Endothelial cell (in vitro differentiated cells): ENCODE data around the gene SERPINA3. TPM values are rescaled to one million over a fixed set of nuclear protein-coding genes. Genes with fewer than 3 reads are reported as not detected.

ENCODE experiments used
- DNase-seq: peaks from one replicate; pipeline ENCODE4 v3.0.0; 2021; ENCODE audit warnings: low spot score
- H3K27ac Mint-ChIP-seq: one replicate; pipeline ENCODE4 v1.8.0; 2021; ENCODE audit warnings: mixed read lengths, inconsistent platforms; ENCODE audit not compliant: unreplicated experiment
- H3K27me3 Mint-ChIP-seq: one replicate; pipeline ENCODE4 v1.8.0; 2021; ENCODE audit warnings: mild to moderate bottlenecking, moderate library complexity, mixed read lengths, inconsistent platforms; ENCODE audit not compliant: unreplicated experiment
- H3K36me3 Mint-ChIP-seq: one replicate; pipeline ENCODE4 v1.8.0; 2021; ENCODE audit warnings: mild to moderate bottlenecking, low read depth, mixed read lengths, inconsistent platforms; ENCODE audit not compliant: unreplicated experiment
- H3K4me1 Mint-ChIP-seq: one replicate; pipeline ENCODE4 v1.8.0; 2021; ENCODE audit warnings: mild to moderate bottlenecking, mixed read lengths, inconsistent platforms; ENCODE audit not compliant: unreplicated experiment
- H3K4me3 Mint-ChIP-seq: one replicate; pipeline ENCODE4 v1.8.0; 2021; ENCODE audit warnings: mild to moderate bottlenecking, mixed read lengths, inconsistent platforms; ENCODE audit not compliant: unreplicated experiment
- H3K9me3 Mint-ChIP-seq: one replicate; pipeline ENCODE4 v1.8.0; 2021; ENCODE audit warnings: mixed read lengths, inconsistent platforms; ENCODE audit not compliant: unreplicated experiment
- total RNA-seq: library from RNA; stranded (reverse); fragmentation: NEBNext Ultra II Directional; extraction: Animal tissue kit (Norgen Biotek cat#: 25700); gene quantifications from one replicate; pipeline ENCODE4 v1.2.1, GENCODE V29; 2021; ENCODE audit not compliant: unreplicated experiment
- TF ChIP-seq, protein P1 (sequence below): fragments of 200-600 bp; sonication (generic); IDR thresholded peaks from one replicate; pipeline ENCODE4 v1.5.0; 2021; ENCODE audit warnings: antibody characterized with exemption; ENCODE audit not compliant: unreplicated experiment

Gene SERPINA3
- total RNA-seq, 1 donor from 2014 or later = not detected

GRCh38 chr14:94619297-94619696 is 7.1 kb downstream of the SERPINA3 start:
- DNase-seq = no peak
- H3K4me3 Mint-ChIP-seq = no peak overlapping the region
- H3K27me3 Mint-ChIP-seq = peaks cover 12% of the 10 kb centered on the region
- H3K4me1 Mint-ChIP-seq = no peaks in the 10 kb centered on the region
- H3K9me3 Mint-ChIP-seq = peaks cover 31% of the 10 kb centered on the region
- TF ChIP-seq, protein P1, sequence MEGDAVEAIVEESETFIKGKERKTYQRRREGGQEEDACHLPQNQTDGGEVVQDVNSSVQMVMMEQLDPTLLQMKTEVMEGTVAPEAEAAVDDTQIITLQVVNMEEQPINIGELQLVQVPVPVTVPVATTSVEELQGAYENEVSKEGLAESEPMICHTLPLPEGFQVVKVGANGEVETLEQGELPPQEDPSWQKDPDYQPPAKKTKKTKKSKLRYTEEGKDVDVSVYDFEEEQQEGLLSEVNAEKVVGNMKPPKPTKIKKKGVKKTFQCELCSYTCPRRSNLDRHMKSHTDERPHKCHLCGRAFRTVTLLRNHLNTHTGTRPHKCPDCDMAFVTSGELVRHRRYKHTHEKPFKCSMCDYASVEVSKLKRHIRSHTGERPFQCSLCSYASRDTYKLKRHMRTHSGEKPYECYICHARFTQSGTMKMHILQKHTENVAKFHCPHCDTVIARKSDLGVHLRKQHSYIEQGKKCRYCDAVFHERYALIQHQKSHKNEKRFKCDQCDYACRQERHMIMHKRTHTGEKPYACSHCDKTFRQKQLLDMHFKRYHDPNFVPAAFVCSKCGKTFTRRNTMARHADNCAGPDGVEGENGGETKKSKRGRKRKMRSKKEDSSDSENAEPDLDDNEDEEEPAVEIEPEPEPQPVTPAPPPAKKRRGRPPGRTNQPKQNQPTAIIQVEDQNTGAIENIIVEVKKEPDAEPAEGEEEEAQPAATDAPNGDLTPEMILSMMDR = no peak
- H3K27ac Mint-ChIP-seq = no peak overlapping the region
- peaks cover 27% of the 10 kb centered on the region for H3K36me3 Mint-ChIP-seq

- H3K4me1 Mint-ChIP-seq = no peaks in the 10 kb centered on the region
- no peak for DNase-seq
- peaks cover 31% of the 10 kb centered on the region for H3K9me3 Mint-ChIP-seq
- no peak overlapping the region for H3K27ac Mint-ChIP-seq
- TF ChIP-seq, protein P1 = no peak
- peaks cover 27% of the 10 kb centered on the region for H3K36me3 Mint-ChIP-seq
- H3K4me3 Mint-ChIP-seq = no peak overlapping the region
- peaks cover 9% of the 10 kb centered on the region for H3K27me3 Mint-ChIP-seq
These were observed 8.4 kb downstream of the SERPINA3 start for GRCh38 chr14:94620597-94620996.

GRCh38 chr14:94621358-94622134 is 9.4 kb downstream of the SERPINA3 start:
- no peak overlapping the region for H3K4me3 Mint-ChIP-seq
- no peak for DNase-seq
- TF ChIP-seq, protein P1 = no peak
- peaks cover 5% of the 10 kb centered on the region for H3K27me3 Mint-ChIP-seq
- H3K4me1 Mint-ChIP-seq = no peaks in the 10 kb centered on the region
- H3K36me3 Mint-ChIP-seq = peaks cover 27% of the 10 kb centered on the region
- peaks cover 31% of the 10 kb centered on the region for H3K9me3 Mint-ChIP-seq
- H3K27ac Mint-ChIP-seq = no peak overlapping the region

DNA sequence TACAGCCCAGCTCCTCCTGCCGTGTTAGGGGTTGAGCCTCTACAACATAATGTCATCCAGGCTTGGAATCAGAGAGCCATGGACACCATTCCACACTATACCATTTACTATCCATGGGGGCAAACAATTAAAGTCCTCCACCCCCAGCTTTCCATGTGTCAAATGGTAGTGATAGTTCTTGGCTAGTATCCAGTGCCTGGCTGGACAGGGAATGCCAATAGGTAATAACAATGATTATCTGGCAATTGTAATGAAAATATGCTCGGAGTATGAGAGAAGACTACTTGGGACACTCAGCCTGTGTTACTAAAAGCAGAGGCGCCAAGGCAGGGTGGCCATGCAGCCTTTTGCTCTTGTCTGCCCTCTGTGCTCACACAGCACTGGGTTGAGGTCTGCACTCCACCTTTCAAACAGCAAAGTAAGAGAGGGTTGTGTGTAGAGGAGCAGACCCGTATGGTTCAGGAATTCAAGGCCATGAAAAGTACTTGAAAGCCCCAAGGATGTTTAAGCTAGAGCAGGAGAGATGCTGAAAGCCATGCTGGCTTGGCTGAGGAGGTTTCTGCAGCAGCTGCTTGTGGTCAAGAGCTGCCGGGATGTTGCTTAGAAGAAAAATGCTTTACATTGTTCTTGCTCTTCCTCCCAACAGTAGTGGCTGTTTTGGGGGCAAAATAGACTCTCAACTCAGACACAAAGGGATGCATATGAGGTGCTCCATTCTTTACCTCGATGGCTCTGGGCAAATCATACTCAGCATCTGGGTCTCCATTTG is 10.6 kb downstream of the SERPINA3 start:
- Mint-ChIP-seq H3K9me3 (peaks cover 23% of the 10 kb centered on the region), H3K4me3 (no peak overlapping the region), H3K36me3 (peaks cover 18% of the 10 kb centered on the region), H3K27ac (no peak overlapping the region), H3K27me3 (peaks cover 5% of the 10 kb centered on the region), H3K4me1 (no peaks in the 10 kb centered on the region)
- TF ChIP-seq, protein P1 = no peak
- no peak for DNase-seq

GRCh38 chr14:94623422-94623809 is 11.2 kb downstream of the SERPINA3 start:
- no peak for DNase-seq
- TF ChIP-seq, protein P1 = no peak
- H3K27me3 Mint-ChIP-seq = peaks cover 5% of the 10 kb centered on the region
- peaks cover 19% of the 10 kb centered on the region for H3K9me3 Mint-ChIP-seq
- H3K4me1 Mint-ChIP-seq = no peaks in the 10 kb centered on the region
- peaks cover 16% of the 10 kb centered on the region for H3K36me3 Mint-ChIP-seq
- H3K27ac Mint-ChIP-seq = no peak overlapping the region
- no peak overlapping the region for H3K4me3 Mint-ChIP-seq
